HG02885 (cell line): ENCODE results near the gene PPP1R9B.

Experiments used
- ATAC-seq: cut with Tn5 transposase; IDR thresholded peaks from one replicate; pipeline ENCODE4 v1.9.1; 2021; ENCODE audit warnings: mild to moderate bottlenecking; ENCODE audit not compliant: unreplicated experiment, poor library complexity

PPP1R9B gene

GRCh38 chr17:50111673-50112655, 38.5 kb downstream of the PPP1R9B start:
- ATAC-seq, result no peak

GRCh38 chr17:50110591-50111349, 39.7 kb downstream of the PPP1R9B start:
- no peak for ATAC-seq

DNA sequence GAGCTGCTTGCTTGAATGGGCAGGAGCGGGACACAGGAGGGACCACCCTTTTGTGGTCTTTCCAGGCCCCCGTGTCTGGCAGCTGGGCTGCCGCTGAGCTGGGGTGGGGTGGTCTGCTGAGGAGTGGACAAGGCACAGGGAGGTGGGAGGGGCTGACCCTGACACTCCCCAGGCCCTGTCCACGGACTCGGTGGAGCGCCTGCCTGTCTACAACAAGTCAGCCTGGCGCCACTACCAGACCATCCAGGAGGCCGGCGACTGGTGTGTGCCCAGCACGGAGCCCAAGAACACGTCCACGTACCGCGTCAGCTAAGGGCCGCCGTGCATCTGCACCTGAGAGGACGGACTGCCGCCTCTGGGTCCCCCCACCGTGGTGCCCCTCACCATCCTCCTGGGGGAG, 40.7 kb downstream of the PPP1R9B start:
- no peak for ATAC-seq

DNA sequence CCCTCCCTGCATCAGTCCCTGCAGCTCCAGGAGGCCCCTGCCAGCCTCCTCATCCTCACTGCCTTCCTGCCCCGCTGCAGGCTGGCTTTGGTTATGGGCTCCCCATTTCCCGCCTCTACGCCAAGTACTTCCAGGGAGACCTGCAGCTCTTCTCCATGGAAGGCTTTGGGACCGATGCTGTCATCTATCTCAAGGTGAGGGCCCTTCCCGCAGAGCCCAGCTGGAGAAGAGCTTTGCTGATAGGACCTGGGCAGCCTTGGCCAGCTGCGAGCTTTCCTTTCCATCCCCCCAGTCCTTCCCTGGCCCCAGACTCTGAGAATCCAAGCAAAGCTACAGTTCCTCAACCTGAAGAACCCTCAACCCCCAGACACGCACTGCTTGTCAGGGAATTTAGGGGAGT, 41.3 kb downstream of the PPP1R9B start:
- no peak for ATAC-seq

- no peak for ATAC-seq
Observed at GRCh38 chr17:50108556-50108955, 41.9 kb downstream of the PPP1R9B start.

DNA sequence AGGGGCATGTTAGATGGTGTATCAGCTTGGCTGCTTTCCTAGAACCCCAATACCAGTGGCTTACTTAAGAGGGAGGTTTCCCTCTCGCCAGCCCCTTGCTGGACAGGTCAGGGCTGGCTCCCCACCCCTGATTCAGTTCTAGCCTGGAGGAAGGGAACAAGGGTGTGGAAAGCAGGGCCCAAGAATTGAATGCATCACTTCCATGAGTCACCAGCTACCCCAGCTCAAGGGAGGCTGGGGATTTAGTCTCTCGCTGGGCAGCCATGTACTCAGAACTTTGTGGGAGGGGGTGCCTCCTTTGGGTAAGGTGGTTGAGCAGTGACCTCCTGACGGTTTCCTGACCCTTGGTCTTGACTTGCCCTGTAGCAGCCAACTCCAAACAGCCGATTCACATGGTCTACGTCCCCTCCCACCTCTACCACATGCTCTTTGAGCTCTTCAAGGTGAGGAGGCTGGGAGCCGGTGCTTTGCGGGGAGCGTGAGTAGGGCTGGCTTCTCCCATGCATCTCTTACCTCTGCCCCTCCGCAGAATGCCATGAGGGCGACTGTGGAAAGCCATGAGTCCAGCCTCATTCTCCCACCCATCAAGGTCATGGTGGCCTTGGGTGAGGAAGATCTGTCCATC, 42.6 kb downstream of the PPP1R9B start:
- ATAC-seq, result no peak

GRCh38 chr17:50106393-50107131, 43.9 kb downstream of the PPP1R9B start:
- ATAC-seq, result no peak

DNA sequence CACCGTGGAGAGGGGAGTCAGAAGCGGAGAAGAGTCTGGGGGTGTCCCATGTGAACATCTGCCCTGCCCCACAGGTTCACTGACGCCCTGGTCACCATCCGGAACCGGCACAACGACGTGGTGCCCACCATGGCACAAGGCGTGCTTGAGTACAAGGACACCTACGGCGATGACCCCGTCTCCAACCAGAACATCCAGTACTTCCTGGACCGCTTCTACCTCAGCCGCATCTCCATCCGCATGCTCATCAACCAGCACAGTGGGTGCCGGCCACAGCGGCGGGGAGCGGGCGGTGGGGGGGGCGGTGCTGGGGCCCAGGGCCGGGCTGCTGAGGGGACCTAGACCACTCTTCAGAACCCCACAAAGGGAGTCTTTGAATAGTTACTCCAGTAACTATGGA, 44.7 kb downstream of the PPP1R9B start:
- no peak for ATAC-seq

DNA sequence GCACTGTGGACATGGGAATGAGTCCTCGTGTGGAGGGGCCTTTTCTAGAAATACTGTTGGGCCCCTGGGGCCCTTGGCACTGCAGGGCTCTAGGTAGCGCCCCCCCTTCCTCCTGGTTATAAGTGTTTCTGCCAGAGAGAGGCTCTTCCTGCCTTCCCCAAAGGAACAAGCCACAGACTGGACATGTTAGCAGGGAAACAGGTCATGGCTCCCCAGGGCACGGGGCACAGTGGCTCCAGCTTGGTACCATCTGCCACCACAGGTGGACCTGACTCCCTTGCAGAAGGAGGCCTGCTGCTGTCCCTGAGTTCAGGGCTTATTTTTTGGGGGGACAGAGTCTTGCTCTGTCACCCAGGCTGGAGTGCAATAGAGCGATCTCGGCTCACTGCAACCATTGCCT, 46.5 kb downstream of the PPP1R9B start:
- ATAC-seq, result no peak

GRCh38 chr17:50103252-50103651, 47.2 kb downstream of the PPP1R9B start:
- no peak for ATAC-seq

- ATAC-seq, result no peak
Observed at GRCh38 chr17:50102164-50102991, 48.1 kb downstream of the PPP1R9B start.

- ATAC-seq, result no peak
Observed at GRCh38 chr17:50101346-50102163, 48.9 kb downstream of the PPP1R9B start.

DNA sequence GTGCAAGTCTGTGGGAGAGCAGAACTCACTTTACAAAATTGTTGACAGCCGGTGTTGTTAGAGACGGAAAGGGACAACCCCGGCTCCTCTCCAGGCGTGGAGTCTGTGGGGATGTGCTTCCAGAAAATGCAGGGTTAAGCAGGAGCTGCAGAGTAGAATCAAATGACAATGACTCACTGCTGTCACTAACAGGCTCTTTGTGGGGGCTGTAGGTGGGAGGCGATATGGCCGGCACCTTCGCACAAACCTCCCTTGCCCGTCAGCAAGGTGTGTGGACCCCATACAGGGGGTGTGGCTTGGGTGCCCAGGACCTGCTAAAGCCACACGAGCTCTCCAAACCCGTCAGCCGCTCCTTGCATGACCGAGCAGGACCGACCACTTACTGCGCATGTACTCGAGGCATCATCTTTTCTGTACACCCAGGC, 49.5 kb downstream of the PPP1R9B start:
- no peak for ATAC-seq

DNA sequence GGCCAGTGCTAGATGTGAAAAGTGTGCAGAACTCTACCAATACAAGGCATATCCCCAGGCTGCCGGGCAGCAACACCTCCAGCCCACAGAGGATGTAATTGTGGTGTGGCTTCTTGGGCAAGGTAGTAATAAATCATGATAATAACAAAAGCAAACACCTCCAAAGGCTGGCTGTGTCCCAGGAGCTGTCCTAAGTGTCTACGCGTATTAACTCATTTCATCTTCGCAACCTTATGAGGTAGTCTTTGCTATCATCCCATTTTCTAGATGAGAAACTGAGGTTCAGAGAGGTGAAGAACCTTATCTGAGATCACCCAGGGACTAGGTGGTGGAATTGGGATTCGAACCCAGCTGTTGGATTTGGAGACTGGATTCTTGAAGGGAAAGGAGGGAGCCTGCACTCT, 50.0 kb downstream of the PPP1R9B start:
- ATAC-seq, result no peak

- ATAC-seq, result no peak
Observed at GRCh38 chr17:50099003-50099402, 51.5 kb downstream of the PPP1R9B start.

DNA sequence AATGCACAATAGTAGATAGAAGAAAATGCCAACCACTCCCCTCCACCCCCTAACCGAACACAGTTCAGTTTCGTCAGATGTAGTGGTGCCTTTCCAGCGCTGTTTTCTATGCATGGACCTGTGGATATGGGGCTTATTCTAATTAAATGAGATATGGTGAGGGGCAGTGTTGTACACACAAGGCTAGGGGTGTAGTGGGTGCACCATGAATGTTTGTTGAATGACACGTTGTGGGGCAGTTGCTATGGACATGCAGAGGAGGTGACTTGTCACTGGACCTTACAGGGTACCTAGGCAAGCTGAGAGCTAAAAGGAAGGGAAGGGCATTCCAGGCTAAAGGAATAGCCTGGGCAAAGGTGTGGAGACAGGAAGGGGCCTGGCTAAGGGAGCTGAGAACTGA, 51.9 kb downstream of the PPP1R9B start:
- no peak for ATAC-seq

DNA sequence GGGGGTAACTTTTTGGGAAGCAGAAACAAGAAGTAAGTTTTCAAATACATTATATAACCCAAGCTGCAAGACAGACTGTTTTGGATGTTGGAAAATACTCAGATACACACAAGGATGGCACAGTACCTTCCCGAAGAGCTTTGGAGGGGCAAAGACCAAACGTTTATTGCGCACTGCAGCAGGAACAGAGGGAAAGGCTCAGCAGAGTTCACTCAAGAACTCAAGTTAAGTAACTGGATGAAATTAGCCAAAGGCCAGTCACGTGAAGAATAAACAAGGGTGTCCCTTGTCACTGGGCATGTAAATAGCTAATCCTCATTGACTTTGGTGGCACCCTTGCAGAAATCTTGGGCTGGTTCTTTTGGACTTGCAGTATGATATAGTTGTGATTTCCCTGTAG, 52.6 kb downstream of the PPP1R9B start:
- ATAC-seq, result no peak

GRCh38 chr17:50097455-50097854, 53.0 kb downstream of the PPP1R9B start:
- no peak for ATAC-seq

DNA sequence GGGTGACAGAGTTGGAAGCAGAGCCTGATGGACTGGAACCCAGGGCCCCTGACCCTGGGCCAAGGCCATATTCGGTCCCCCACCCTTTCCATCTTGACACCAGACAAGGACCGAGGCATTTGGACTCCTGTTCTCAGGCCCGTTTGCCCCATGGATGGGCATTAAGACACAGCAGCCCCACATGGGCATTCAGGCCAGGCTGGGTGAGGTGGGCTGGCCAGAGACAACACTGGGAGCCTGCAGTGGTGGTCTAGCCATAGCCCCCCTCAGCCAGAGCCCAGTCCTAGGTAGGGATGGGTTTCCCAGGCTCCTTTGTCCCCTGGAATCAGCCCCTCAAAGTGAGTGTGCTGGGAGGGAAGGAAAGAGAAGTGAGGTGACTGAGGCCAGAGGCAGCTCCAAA, 53.7 kb downstream of the PPP1R9B start:
- ATAC-seq, result no peak
